HG03432 (cell line): ENCODE measurements around the gene APOL1.
"Not testable (repeated sequence)": the region's sequence is repeated elsewhere in the genome, so short reads cannot be mapped to it uniquely, and the experiment has no call there.

Experiments
- ATAC-seq: cut with Tn5 transposase; IDR thresholded peaks from one replicate; pipeline ENCODE4 v1.9.1; 2021; ENCODE audit warnings: mild to moderate bottlenecking, moderate library complexity; ENCODE audit not compliant: unreplicated experiment

Gene APOL1

DNA sequence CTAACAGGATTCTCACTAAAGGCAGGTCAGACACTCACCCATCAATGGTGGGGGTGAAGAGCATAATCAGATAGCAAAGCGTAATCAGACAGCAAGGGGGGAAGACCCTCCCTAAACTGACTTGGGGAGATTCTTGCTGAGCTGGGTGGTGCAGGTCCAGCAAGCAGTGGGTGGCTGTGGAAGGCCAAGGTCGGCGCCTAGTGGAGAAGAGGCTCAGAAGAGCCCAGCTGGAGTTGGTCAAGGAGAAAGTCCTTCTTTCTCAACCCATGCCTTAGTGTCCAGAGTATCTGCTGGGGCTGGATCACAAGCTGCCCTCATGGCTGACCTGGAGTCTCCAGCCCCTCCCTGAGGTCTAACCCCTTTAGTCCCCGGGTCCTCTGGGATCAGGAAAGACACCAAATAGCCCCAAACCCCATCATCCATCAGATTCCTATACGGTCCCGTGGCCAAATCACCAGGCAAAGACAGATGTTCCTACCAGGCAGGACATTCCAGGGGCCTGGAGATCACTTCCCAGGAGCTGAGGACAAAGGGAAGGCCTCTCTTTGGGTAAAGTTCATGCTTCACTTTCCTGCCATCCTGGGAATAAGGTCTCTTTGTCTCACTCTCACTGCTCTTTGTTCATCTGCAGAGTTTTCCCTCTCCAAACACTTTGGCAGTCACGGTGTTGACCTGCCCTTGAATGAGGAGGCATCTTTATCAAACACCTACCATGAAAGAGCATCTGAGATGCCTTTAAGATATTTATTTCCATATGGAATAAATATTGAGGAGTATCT lies 11.1 kb downstream of the APOL1 start:
- not testable (repeated sequence) for ATAC-seq

DNA sequence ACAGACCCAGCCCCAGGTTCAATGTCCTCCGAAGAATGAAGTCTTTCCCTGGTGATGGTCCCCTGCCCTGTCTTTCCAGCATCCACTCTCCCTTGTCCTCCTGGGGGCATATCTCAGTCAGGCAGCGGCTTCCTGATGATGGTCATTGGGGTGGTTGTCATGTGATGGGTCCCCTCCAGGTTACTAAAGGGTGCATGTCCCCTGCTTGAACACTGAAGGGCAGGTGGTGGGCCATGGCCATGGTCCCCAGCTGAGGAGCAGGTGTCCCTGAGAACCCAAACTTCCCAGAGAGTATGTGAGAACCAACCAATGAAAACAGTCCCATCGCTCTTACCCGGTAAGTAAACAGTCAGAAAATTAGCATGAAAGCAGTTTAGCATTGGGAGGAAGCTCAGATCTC lies 14.1 kb downstream of the APOL1 start:
- no peak for ATAC-seq

DNA sequence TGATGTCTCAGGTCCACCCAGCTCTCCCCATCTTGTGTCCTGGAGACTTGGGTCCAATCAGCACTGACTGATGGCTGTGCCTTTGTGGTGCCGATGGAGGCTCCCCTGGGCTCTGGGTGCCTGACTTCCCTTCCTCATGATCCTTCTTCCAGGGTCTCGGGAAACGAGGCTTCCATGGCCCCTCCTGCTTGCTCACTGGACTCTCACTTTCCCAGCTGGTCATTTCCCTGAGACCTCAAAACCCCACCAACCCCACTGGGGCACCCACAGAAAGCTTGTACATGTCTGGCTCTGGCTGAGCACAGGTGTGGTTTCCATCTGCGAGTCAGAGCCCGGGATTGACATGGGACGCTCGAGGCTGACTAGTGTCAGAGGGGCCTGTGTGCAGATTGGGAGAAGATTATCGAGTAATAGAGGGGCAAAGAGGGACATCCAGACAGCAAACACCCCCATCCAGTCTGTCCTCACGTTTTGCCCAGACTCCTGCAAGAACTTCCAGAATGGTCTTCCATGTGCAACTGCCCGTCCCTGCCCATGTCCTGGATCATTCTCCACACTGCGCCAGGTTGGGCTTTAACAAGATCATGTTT lies 15.1 kb downstream of the APOL1 start:
- no peak for ATAC-seq

DNA sequence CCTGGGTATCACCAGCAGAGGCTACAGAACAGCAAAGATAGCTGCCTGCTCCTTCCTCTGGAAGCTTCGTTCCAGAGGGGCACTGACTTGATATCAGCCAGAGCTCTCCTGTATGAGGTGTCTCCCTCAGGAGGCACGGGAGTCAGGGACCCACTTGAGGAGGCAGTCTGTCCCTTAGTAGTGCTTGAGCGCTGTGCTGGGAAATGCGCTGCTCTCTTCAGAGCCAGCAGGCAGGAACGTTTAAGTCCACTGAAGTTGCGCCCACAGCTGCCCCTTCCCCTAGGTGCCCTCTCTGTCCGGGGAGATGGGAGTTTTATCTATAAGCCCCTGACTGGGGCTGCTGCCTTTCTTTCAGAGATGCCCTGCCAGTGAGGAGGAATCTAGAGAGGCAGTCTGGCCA lies 18.3 kb downstream of the APOL1 start:
- not testable (repeated sequence) for ATAC-seq

DNA sequence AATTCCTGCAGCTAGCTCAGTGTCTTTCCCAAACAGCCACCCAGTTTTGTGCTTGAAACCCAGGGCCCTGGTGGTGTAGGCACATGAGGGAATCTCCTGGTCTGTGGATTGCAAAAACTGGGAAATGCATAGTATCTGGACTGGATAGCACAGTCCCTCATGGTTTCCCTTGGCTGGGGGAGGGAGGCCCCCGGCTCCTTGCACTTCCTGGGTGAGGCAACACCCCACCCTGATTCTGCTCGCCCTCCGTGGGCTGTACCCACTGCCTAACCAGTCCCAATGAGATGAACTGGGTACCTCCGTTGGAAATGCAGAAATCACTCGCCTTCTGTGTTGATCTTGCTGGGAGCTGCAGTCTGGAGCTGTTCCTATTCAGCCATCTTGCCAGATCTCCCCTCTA lies 19.0 kb downstream of the APOL1 start:
- ATAC-seq = not testable (repeated sequence)

DNA sequence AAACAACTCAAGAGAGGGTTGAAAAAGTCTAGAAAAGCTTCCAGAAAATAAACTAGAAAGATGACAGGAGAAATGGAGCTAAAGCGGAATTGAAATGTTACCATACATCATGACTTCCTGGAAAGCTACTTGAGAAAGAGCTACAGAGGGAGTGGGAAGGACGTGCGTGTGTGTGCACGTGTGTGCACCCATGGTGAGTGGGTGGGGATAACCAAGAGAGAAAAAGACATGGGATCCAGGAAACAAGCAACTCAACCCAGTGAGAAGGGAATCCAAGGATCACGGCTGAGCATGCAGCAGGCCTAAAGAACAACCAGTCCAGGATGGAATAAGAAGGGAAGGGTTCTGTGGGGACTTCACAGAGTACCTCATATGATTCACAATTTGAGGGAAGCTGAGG lies 21.6 kb downstream of the APOL1 start:
- no peak for ATAC-seq

DNA sequence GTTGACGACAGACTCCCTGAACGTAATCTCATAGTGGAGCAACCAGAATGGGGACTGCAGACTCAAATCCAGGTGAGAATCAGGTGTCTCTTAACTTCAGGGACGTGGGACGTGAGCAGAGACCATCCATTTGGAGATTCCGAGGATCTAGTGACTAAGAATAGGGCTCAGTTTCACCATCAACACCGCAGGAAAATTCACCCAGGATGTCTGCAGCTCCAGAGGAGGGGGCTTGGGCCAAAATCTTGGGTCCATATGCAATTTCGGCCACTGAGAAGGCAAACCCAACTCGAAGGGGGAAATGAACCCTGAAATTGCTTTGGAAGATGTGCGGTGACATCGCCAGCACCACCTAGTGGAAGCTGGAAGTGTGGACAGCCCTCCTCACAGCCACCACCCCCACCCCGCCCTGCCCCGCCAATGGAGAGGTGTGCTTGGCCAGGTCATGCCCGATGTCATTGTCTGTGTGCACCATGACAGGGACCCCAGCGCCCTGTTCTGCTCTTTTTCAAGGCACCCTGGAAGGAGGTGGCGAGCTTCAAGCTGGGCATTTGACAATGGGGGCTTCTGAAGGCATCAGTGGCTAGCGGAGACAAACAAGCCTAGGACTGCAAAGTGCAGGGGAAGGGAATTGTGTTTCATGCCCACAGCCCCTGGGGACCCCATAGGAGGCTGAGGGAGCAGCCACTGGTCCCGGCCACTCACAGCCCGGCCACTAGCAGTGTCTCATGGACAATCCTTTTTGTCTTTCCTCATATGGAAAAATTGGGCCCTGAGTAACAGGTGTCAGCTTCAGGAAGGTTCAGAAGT lies 24.8 kb downstream of the APOL1 start:
- no peak for ATAC-seq

DNA sequence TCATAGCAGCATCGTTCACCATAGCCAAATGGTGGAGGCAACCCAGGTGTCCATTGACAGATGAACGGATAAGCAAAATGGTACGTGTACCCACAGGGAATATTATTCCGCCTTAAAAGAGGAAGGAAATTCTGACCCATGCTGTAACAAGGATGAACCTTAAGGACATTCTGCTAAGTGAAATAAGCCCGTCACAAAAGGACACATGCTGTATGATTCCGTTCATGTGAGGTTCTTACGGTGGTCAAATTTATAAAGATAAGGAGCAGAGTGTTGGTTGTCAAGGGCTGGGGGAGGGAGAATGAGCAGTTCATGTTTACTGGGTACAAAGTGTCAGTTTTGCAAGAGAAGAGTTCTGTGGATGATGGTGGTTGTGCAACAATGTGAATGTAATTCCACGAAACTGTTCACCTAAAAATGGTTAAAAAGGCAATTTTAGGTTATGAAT lies 26.3 kb downstream of the APOL1 start:
- ATAC-seq = no peak

DNA sequence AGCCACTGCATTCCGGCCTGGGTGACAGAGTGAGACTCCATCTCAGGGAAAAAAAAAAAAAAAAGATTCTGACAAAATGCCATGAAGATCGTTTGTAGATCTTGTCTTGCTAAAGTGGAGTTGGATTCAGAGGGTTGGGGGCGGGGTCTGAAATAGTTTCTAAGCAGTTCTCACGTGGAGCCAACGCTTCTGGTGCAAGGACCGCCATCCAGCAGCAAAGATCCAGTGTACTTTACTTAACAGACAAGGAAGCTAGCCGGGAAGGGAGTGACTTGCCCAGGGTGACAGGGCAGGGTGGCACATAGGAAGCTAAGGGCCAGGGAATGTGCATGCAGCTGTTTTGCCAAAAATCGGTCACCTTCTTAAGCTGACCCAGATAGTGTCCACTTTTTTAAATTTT lies 27.4 kb downstream of the APOL1 start:
- no peak for ATAC-seq

DNA sequence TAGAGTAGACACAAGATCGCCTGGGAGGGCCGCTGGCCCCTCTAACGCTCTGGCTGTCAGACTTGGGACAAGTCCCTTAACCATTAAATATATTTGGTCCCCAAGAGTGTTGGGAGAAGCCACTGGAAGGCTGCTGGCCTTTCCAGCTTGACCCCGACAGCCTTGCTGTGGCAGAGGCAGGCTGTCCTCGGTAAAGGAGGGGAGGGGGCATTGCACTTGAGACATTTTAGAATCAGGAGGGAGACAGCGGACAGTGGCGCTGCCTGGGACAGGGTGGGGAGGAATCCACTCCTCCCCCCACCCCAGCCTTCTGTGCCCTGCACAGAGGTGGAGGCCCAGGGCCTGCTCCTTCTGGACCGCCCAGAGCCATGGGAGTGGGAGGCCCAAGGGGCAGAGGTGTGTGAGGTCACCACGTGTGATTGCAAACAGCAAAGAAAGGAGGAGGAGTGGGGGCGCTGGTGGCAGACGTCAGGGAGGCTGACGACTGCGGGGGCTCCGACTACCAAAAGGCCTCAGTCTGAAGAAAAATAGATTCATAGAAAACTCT lies 28.9 kb downstream of the APOL1 start:
- ATAC-seq = no peak

DNA sequence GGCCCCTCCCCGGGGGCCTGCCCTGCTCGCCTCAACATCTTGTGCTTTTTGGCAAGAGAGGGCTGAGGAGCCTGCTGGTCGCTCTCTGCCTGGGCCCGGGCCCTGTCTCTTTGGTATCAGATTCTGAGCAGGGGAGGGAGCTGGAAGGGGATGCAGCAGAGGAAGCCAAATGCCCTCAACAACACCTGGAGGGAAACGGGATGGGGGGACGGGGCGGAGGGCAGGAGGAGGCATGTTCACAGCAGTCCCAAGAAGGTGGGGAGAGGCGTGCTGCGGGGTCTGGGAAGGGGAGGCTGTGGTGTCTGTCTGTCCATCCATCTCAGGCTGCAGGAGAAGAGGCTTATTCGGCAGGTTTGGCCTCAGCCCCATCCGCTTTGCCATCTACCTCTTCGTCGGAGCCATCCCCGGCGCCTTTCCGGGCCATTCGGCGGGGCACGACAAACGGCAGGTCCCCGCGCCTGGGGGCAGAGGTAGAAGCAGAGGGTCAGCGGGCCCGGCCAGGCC lies 29.4 kb downstream of the APOL1 start:
- no peak for ATAC-seq

DNA sequence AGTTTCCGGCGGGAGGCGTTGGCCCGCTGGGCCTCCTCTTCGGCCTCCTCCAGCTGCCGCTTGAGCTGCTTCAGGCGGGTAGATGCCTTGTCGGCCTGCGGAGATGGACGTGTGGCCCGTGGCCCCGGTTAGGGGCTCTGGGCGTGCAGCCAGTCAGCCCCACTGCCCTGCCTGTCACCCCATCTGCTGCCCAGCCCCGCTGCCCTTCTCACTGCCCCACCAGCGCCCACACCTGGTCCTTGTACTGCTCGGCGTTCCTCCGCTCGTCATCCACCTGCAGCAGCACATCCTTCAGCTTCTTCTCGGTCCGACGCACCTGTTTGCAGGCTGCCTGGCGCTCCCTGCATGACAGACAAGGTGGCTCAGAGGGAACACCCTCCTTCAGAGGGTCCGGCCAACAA lies 31.2 kb downstream of the APOL1 start:
- no peak for ATAC-seq

DNA sequence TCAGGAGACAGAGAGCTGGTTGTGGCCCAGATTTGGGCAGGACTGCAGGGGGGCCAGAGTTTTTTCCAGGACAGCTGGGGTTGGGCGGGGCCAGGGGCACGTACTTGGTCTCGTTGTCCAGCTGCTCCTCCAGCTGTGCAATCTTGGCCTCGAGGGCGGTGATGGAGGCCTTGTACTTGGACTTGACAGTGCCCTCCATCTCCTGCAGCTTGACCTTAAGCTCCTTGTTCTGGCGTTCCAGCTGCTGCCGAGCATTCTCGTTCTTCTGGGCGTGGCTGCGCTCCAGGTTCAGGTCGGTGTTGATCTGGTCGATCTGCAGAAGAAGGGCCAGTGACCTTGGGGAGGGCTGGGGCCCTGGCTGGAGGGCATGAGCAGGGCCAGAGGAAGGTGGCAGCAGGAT lies 32.1 kb downstream of the APOL1 start:
- no peak for ATAC-seq

DNA sequence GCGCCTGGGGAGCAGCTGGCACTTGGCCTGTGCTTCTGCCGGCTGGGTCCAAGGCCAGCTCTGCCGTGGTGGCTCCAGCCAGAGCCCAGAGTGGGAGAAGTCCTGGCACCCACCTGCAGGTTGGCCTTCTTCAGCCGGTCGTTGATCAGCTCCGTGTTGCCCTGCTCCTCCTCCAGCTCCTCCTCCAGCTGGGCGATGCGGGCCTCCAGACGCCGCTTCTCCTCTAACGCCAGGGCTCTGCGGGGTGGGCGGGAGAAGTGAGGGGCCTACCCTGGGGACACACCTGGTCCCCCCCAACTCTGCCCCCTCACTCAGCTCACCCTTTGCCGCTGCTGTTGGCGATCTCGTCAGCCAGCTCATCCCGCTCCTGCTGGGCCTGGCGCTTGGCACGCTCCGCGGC lies 32.6 kb downstream of the APOL1 start:
- no peak for ATAC-seq

DNA sequence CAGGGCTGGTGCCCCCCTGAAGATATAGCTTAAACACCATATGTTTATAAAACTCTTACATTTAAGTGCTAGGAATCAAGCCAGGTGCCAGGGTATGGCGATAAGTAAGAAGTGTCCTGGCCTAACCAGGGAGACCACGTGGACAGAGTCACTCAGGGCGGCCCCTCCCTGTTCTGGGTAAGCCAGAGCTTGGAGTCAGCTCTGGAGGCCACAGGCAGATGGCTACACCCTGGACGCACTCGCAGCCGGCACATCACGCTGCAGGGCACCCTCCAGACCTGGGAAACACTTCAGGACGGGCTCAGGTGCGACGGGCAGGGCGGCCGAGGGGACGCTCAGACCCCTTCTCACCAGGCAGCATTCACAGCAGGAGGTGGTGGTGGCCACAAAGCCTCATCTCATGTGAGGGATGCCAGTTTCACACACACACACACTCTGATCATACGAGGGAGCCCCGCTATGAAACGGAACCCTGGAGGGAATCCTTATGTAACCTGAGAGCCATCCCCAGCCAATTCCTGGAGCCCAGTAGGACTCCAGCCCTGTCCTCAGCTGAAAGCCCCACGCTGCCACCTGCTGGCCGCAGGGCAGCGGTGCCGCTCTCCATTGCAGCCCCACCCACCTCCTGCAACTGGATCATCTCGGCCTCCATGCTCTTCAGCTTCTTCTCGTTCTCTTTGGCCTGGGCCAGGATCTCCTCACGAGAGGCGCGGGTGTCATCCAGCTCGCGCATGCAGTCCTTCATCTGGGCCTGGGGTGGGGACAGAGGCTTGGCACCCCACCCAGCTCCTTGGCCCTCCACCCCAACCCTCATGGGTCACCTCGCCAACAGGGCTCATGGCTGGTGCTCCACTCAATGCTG lies 33.4 kb downstream of the APOL1 start:
- no peak for ATAC-seq

DNA sequence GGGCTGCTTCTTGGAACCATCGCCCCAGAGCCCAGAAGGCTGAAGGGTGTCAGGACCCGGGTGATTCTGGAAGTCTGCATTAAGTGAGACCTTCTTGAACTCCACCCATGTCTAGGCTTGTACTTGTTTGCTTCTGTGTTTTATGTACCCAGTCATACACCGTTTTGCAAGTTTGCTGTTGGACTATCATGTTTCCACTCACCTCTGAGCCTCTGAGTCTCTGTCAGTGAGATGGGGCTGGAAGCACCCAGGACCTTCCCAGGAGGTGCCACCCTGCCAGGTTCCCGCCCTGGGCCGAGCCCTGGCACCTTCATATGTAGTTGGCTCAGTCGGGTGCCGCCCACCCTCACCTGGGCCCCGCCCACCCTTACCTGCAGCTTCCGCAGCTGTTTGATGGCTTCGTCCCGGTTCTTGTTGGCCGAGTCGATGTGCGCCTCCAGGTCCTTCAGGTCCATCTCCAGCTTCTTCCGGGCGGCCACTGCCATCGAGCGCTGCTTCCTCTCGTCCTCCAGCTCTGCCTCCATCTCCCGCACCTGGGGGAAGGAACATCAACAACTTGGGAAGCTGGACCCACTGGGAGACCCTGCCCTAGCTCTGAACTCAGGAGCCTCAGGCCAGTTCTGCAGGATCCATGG lies 35.1 kb downstream of the APOL1 start:
- ATAC-seq = no peak

DNA sequence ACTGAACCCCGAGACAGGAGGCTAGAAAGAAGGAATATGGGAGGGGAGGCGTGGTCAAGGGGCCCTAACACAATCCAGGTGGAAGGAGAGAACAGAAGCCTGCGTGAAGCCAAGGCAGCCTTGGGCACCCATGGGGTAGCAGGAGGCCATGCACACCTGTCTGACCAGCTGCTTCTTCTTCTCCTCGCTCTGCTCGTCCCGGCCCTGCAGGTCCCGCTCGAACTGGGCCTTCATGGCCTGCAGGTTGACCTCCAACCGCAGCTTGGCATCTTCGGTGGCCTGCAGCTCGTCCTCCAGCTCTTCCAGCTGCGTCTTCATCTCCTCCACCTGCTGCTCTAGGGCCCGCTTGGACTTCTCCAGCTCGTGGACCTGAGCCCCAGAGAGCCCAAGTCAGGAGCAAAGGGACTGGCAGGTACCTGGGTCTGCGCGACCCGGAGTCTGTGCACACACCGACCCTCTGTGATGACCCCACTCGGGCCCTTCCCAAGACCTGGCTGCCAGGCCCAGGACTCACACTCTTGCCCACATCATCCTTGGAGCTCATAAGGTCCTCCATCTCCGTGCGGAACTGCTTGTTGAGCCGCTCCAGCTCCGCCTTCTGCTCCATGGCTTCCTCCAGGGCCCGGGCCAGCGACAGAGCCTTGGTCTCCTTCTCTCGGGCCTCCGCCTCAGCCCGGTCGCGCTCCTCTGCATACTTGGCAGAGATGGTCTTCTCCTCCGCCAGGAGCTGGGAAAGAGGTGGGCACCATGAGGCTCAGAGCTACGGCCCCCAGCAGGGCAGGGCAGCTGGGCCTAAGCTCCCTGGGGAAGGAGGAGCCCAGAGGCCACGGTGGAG lies 35.9 kb downstream of the APOL1 start:
- no peak for ATAC-seq

DNA sequence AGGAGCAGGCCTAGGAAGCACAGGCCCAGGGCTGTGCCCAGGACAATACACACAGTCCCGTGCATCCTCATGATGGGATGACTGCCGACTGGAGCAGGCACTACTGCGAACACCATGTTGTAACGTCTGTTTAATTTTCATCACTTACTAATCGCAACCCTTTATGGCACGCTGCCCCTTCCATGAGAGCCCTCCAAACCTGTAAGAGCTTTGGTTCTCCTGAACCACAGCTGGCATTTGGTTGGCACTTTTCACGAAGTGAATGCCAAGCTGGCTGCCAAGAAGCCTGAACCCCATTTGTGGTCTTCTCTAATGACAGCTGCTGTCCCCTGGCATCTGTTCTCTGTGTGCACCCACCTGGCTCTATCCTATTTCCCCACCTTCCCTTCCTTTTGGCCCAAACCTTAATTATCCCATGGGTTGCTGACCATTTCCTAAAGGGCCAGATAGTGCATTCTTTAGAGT lies 36.5 kb downstream of the APOL1 start:
- ATAC-seq = no peak

DNA sequence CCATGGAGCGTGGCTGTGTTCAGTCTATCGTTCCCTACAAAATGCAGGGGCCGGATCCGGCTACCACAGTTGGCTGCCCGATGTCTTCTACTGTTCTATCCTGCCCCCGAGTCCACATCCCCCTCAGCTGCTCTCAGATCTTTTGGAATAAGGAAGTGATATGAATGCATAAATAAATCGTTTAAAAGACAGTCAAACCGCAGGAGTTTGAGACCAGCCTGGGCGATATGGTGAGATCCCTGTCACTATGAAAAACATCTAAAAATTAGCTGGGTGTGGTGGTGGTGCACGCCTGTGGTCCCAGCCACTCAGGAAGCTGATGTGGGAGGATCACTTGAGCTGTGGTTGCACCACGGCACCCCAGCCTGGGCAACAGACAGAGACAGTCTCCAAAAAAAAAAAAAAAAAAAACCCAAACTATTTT lies 37.0 kb downstream of the APOL1 start:
- ATAC-seq = not testable (repeated sequence)
